Esophagus muscularis mucosa (tissue), 4 donors: ENCODE data around the gene FOXD4.
"Not testable (repeated sequence)": the region's sequence is repeated elsewhere in the genome, so short reads cannot be mapped to it uniquely, and the experiment has no call there.

Experiments used
- EP300 ChIP-seq: sonication (generic); formaldehyde crosslinking; IDR thresholded peaks from one replicate; pipeline ENCODE4 v1.6.1; 2017; ENCODE audit warnings: antibody characterized with exemption
- POLR2A ChIP-seq: fragments of 450-650 bp; IDR thresholded peaks from one replicate; pipeline ENCODE4 v1.6.1; 2017; ENCODE audit warnings: antibody characterized with exemption, moderate library complexity, mild to moderate bottlenecking, low read depth
- POLR2AphosphoS5 ChIP-seq, 2 donors: sonication (generic); formaldehyde crosslinking; IDR thresholded peaks; one replicate each; pipeline ENCODE4 v1.6.1; 2017; ENCODE audit warnings: antibody characterized with exemption in 2 of 2
- TF ChIP-seq, protein P1 (sequence below), 3 experiments: fragments of 200-600 bp in 2 of 3; fragments of 450-650 bp in 1 of 3; sonication (generic) in 2 of 3; IDR thresholded peaks; one replicate each; pipeline ENCODE4 v1.5.1; 2017 to 2019; ENCODE audit warnings: antibody characterized with exemption in 3 of 3, mild to moderate bottlenecking in 2 of 3, moderate library complexity in 1 of 3

DNA sequence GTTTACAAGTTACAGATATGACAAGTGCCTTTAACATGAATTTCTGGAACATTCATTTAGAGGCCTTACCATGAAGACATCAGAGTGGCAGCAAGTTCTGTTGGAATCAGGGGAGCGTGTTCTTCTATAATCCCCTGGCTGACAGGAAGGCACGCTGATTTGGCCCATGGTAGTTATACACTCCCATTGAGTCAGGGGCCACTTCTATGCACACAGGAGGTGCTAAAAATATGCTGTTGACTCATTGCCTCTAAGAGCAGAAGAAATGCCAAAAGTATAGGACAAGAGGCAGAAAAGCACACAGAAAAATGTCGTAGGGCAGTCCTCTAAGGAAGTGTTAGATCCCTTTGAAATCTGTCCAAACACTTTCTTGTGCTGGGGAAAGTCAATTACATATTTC is 39.9 kb downstream of the FOXD4 start:
- not testable (repeated sequence) for TF ChIP-seq POLR2A; POLR2AphosphoS5 (IDR thresholded peaks at IDR 0.05); EP300
- TF ChIP-seq, protein P1, sequence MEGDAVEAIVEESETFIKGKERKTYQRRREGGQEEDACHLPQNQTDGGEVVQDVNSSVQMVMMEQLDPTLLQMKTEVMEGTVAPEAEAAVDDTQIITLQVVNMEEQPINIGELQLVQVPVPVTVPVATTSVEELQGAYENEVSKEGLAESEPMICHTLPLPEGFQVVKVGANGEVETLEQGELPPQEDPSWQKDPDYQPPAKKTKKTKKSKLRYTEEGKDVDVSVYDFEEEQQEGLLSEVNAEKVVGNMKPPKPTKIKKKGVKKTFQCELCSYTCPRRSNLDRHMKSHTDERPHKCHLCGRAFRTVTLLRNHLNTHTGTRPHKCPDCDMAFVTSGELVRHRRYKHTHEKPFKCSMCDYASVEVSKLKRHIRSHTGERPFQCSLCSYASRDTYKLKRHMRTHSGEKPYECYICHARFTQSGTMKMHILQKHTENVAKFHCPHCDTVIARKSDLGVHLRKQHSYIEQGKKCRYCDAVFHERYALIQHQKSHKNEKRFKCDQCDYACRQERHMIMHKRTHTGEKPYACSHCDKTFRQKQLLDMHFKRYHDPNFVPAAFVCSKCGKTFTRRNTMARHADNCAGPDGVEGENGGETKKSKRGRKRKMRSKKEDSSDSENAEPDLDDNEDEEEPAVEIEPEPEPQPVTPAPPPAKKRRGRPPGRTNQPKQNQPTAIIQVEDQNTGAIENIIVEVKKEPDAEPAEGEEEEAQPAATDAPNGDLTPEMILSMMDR (IDR thresholded peaks at IDR 0.05) = not testable (repeated sequence)
